ENCODE results near the gene CLIC5. TPM values are rescaled to one million over a fixed set of nuclear protein-coding genes. Genes with fewer than 3 reads are reported as not detected.

CLIC5 gene
- polyA plus RNA-seq, 1 experiment = not detected

DNA sequence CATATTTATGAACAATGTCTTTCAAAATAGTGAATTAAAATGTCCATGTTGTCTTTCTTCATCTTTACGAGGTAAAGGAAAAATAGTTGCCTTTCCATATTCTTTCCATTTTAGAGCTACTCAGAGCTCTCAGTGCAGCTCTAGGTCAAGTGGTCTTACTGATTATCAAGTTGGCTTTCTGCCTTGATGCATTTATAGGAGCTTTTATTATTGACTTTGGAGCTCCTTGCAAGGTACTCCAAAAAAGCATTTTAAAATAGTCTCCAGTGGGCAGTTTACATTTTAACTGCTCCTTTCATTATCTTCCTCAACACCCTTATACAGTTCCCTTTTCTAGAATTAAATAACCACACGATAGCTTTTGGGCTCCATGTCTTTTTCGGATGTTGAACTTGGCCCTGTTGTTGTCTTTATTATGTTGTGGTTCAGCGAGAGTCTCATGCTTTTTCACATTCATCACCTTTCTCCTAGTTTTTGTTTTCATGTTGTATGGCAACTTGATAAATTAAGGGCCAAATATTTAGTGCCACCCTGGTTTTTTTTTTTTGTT is 122.9 kb downstream of the CLIC5 start:
- TF ChIP-seq, protein P1, sequence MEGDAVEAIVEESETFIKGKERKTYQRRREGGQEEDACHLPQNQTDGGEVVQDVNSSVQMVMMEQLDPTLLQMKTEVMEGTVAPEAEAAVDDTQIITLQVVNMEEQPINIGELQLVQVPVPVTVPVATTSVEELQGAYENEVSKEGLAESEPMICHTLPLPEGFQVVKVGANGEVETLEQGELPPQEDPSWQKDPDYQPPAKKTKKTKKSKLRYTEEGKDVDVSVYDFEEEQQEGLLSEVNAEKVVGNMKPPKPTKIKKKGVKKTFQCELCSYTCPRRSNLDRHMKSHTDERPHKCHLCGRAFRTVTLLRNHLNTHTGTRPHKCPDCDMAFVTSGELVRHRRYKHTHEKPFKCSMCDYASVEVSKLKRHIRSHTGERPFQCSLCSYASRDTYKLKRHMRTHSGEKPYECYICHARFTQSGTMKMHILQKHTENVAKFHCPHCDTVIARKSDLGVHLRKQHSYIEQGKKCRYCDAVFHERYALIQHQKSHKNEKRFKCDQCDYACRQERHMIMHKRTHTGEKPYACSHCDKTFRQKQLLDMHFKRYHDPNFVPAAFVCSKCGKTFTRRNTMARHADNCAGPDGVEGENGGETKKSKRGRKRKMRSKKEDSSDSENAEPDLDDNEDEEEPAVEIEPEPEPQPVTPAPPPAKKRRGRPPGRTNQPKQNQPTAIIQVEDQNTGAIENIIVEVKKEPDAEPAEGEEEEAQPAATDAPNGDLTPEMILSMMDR (IDR thresholded peaks at IDR 0.05; ENCODE audit: low read depth, low read length) = no peak
- H3K4me3 ChIP-seq (ENCODE audit: low read depth, low read length) = no peak overlapping the region
- H3K9me3 ChIP-seq (ENCODE audit: control insufficient read depth, insufficient read depth, low read length) = no peaks in the 10 kb centered on the region
- DNase-seq (ENCODE audit: low read depth, low spot score) = no peak
- ChIA-PET CTCF (interaction anchor here (1.2 kb wide), 1 partner anchor 38 kb away, joined by 3 read pairs; no protein-coding TSS in a partner anchor), POLR2A (no interaction called here)
- H3K27me3 ChIP-seq (ENCODE audit: control insufficient read depth, insufficient read depth, low read length) = peaks cover 3% of the 10 kb centered on the region
- no peak overlapping the region for H3K27ac ChIP-seq (ENCODE audit: low read depth, low read length)

DNA sequence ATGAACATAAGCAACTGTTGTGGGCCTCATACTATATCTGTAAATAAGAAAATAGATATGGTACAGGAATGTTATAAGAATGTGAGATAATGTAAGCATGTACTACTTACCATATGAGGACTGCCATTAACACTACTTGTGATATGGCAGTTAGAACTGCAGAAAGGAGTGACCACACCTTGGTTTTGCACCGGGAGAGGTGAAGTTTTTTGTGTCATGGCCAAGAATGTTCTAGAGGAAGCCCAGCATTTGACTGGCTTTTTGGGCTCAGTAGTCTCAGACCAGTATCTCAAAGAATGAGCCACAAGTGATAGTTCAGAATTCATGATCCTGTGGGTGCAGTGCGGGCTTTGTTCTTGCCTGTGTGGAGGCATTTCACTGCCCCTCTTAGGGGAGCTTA is 123.5 kb downstream of the CLIC5 start:
- Histone ChIP-seq H3K27ac (ENCODE audit: low read depth, low read length) (no peak overlapping the region), H3K27me3 (ENCODE audit: control insufficient read depth, insufficient read depth, low read length) (peaks cover 3% of the 10 kb centered on the region), H3K4me3 (ENCODE audit: low read depth, low read length) (no peak overlapping the region), H3K9me3 (ENCODE audit: control insufficient read depth, insufficient read depth, low read length) (no peaks in the 10 kb centered on the region)
- DNase-seq (ENCODE audit: low read depth, low spot score) = no peak
- ChIA-PET CTCF (interaction anchor here (1.2 kb wide), 1 partner anchor 38 kb away, joined by 3 read pairs; no protein-coding TSS in a partner anchor), POLR2A (no interaction called here)
- TF ChIP-seq, protein P1 (IDR thresholded peaks at IDR 0.05; ENCODE audit: low read depth, low read length) = no peak

DNA sequence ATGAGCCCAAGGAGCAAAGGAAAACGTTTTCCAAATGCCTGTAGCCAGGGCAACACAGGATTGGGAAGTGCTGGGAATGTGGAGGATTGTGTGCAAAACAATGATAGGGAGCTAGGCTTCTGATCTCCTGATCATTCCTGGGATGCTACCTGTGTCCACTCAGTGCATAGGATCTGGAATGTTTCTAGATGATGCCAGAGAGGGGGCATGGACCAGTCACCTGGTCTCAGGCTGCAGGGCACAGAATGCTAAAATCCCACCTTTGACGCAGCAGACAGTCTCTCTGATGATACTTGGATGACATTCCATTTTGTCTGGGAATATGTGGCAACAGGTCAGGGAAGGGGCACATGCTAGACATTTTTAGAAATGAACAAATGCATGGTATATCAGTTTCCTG is 128.9 kb downstream of the CLIC5 start:
- CTCF ChIA-PET = no interaction called here
- POLR2A ChIA-PET = no interaction called here
- DNase-seq (ENCODE audit: low read depth, low spot score) = no peak
- H3K9me3 ChIP-seq (ENCODE audit: control insufficient read depth, insufficient read depth, low read length) = no peaks in the 10 kb centered on the region
- no peaks in the 10 kb centered on the region for H3K27me3 ChIP-seq (ENCODE audit: control insufficient read depth, insufficient read depth, low read length)
- no peak overlapping the region for H3K27ac ChIP-seq (ENCODE audit: low read depth, low read length)
- no peak overlapping the region for H3K4me3 ChIP-seq (ENCODE audit: low read depth, low read length)
- TF ChIP-seq, protein P1 (IDR thresholded peaks at IDR 0.05; ENCODE audit: low read depth, low read length) = no peak

DNA sequence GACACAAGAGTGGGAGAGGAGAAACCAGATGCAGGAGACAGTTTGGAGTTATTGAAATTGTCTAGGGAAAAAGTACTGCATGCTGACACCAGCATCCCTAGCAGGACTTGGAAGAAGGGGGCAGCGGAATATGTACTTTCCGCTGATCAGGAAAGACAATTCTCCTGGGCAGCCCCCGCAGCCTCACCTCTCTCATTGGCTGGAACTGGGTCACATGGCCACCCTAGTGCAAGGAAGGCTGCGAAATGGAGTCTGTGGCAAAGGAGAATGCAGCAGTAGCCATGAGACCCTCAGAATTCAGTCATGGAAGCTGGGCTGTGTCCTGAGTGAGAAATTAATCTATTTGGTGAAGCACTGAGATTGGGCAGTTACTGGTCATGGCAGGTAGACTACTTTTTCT is 131.3 kb downstream of the CLIC5 start:
- H3K27me3 ChIP-seq (ENCODE audit: control insufficient read depth, insufficient read depth, low read length) = peaks cover 7% of the 10 kb centered on the region
- TF ChIP-seq, protein P1 (IDR thresholded peaks at IDR 0.05; ENCODE audit: low read depth, low read length) = no peak
- no peak for DNase-seq (ENCODE audit: low read depth, low spot score)
- no peaks in the 10 kb centered on the region for H3K9me3 ChIP-seq (ENCODE audit: control insufficient read depth, insufficient read depth, low read length)
- H3K27ac ChIP-seq (ENCODE audit: low read depth, low read length) = no peak overlapping the region
- POLR2A ChIA-PET = no interaction called here
- H3K4me3 ChIP-seq (ENCODE audit: low read depth, low read length) = no peak overlapping the region
- CTCF ChIA-PET = no interaction called here

DNA sequence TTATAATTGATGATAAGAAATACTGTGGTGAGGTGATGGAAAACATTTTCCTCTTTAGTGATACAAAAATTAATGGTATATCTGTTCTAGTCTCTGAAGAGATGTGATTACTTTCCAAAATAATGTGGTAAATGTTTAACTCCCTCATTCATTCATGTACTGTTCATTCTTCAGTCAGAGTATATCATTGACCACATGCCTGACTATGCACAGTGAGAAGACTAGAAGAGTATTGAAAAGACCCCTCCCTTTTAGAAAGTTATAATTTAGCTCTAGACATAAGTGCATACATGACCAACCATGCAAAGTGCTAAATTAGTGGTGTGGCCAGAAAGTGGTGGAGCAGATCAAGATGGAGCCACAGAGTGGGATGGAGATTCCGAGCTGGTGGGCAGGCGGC is 133.0 kb downstream of the CLIC5 start:
- CTCF ChIA-PET = no interaction called here

More for the DNA sequence above, 133.0 kb downstream of the CLIC5 start:
- DNase-seq (ENCODE audit: low read depth, low spot score) = no peak
- POLR2A ChIA-PET = no interaction called here
- no peaks in the 10 kb centered on the region for H3K9me3 ChIP-seq (ENCODE audit: control insufficient read depth, insufficient read depth, low read length)
- no peak overlapping the region for H3K27ac ChIP-seq (ENCODE audit: low read depth, low read length)
- H3K27me3 ChIP-seq (ENCODE audit: control insufficient read depth, insufficient read depth, low read length) = peaks cover 10% of the 10 kb centered on the region
- no peak overlapping the region for H3K4me3 ChIP-seq (ENCODE audit: low read depth, low read length)
- TF ChIP-seq, protein P1 (IDR thresholded peaks at IDR 0.05; ENCODE audit: low read depth, low read length) = no peak

Data from AG04450 (cell line).